Activated CD8-positive, alpha-beta memory T cell treated with anti-CD3 and anti-CD28 coated beads, Interleukin-2, amount 50 U/mL, for 24 hours (primary cell): Measurements from ENCODE around the gene OSMR.

ENCODE experiments used
- DNase-seq: peaks from one replicate; pipeline ENCODE4 v3.0.0-alpha.2; 2020; ENCODE audit errors: extremely low read depth

Gene OSMR

DNA sequence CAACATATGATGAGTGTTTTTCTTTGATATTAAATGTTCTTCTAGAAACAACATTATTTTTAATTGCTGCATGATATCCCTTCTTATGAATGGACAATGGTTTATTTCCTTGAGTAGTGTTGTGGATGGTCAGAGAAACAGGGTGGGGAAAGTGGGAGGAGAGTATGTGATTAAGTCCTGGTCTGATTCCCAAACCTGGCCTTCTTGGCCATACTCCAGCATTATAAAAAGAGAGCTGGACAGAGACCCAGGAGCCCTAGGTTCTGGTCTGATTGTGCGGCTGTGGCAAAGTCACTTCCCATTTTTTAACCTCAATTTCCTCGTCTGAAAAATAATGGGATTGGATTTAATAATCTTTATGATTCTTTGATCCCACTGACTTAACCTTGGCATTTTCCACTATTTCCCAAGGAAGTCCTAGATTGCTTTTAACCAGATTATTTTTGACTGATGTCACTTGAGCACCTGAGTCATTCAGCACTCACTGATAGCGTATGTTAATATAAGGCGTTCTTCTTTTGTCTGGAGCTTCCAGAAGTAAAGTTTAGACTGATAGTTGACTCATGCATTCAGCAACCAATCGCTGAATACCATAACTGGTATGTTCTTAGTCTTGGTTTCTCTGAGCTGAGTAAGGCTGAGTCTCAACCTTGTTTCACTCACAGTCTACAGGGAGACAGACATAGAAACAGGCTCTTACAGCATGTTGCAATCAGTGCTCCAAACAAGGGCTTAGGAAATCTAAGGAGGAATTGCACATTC, 26.2 kb downstream of the OSMR start:
- no peak for DNase-seq

DNA sequence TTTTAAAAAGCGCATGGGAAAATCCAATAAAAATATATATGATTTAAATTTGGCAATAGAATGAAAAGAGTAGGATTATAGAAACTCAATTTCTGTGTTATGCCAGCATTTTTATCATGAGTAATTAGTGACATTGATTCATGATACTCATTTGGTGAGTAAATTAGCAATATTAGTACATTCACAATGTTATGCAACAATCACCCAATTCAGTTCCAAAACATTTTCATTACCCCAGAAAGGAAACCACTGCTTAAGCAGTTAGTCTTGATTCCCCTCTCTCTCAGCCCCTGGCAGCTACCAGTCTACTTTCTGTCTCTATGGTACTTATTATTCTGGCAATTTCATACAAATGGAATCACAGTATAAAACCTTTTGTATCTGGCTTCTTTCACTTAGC, 27.0 kb downstream of the OSMR start:
- no peak for DNase-seq

DNA sequence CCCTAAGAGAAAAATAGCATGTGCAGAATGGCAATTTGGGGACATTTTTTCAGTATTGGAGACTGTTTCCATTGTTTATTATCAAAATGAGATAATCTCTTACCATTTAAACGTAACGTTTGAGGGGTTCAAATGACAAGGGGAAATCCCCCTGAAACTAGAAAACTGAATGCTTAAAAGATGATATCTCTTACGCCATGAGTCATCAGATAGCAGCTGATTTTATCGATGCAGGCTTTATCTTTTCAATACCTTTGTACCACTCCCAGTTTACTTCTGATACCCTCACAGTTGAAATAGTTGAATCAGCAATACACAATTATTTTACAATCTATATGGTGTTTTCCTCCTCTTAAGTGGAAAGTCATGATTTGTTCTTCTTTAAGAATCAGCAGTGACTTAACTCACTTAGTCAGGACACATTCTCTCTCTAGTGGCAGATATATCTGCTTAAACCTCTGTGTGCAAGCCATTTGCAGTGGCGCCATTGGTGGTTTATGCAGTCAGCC, 29.2 kb downstream of the OSMR start:
- no peak for DNase-seq

DNA sequence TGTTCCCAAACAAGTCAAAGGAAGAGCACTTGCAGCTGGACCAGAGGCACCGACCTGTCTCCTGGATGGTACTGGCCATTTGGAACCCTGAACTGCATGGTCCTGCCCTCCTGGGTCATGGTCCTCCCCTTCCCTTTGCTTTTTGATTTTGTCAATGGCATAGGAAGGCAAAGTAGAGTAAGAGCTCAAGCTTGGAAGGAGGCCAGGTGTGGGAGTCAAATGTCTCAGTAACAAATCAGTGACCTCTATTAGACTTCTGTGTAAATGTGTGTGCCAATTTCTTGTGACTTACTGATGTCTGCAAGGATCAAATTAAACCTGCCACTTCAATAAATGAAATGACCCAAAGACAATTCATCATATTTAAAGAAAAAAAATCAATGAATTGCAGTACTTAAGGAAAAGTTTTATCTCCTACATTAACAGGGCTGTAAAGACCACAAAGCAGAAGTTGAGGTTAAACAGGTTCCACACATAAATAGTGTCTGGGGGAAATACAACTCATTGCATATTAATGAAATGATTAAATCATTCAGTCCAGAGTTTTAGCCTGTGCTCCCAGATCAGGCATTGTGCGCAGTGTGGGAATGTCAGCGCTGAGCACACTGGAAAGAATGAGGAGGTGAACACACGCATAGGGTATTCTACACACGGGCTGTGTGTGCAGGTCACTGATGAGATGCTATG, 32.7 kb downstream of the OSMR start:
- no peak for DNase-seq

DNA sequence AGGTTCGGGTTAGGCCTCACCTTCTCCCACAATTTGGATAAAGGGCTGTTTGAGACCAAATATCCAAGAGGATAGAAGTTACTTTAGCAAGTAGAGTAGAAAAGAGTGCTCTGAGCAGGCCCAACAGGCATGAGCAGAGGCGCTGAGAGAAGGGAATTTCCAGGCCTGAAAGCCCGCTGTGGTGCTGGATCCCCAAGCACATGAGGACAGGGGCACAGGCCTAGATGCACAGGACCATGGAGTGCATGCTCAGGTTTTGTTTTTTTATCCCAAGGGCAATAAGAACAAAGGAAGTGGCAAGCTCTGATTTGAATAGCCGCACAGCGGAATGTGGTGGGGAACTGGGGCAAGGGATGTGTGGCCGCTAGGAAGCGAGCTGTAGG, 33.3 kb downstream of the OSMR start:
- no peak for DNase-seq

DNA sequence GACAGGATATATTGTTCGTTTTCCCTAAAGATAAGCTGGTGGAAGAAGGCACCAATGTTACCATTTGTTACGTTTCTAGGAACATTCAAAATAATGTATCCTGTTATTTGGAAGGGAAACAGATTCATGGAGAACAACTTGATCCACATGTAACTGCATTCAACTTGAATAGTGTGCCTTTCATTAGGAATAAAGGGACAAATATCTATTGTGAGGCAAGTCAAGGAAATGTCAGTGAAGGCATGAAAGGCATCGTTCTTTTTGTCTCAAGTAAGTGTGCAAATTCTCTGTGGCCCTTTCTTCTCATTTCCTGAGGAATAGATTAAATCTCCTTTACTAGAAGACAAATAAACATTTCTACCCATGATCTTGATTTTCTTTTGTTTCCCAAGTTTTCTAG, 38.0 kb downstream of the OSMR start:
- no peak for DNase-seq

DNA sequence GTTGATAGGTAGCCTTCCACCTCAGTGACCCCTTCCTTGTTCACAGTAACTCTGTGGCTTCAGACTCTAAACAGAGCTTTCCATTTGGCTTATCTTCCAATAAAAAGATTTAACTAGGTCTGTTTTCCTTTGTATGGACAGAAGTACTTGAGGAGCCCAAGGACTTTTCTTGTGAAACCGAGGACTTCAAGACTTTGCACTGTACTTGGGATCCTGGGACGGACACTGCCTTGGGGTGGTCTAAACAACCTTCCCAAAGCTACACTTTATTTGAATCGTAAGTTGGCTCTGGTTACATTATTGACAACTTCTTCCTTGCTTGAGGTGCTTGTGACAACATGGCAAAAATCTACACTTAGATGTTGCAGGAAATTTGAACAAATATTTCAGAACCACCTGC, 39.4 kb downstream of the OSMR start:
- no peak for DNase-seq

DNA sequence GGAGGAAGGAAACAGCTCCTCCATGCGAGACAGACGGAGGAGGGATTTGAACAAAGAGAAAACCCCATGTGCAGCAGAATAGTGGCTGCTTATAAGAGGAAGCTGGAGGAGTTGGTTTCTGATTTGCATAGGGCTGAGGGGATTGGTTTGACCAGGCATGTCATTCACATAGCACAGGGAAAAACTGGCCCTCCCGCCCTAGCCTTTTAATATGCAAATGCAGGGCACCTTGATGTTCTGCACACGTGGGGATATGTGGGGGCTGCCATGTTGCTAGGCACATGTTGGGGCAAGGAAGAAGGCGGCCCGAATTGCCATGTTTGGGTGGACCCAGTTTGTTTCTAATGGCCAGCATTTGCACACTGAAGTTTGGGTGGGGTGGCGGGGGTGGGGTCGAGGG, 42.2 kb downstream of the OSMR start:
- no peak for DNase-seq

DNA sequence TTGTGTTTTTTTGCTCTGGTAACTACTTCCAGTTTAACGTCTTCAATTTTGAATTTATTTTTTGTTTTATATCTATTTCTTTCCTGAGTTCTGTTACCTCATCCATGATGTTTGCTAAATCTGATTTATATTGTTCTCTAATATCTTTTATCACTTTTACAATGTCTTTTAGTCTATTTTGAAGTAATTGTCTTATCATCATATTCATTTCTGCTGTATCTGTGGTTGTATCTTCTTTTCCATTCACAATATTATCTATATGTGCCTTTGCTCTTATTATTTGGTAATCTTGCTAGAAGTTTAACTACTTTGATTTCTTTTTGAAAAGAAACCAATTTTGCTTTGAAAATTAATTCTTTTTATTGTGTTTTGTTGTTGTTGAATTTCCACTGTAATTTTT, 43.6 kb downstream of the OSMR start:
- DNase-seq = no peak

DNA sequence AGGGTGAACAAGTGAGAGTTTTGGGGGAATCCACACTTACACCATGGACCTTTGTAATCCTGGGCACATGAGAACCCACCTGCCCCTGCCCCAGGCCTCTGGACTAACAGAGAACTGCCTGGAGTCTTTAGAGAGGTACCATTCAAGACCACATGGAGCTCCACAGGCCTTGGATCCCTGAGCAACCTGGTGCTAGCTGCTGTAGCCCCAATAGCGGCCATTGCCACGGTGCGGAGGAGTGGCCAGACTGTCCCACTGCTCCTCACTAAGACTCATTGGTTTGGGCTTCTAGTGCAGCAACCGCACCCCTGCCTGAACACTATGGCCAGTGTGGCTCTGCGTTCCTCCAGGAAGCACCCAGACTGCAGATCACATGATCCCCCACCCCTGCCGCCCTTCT, 45.8 kb downstream of the OSMR start:
- DNase-seq = no peak

DNA sequence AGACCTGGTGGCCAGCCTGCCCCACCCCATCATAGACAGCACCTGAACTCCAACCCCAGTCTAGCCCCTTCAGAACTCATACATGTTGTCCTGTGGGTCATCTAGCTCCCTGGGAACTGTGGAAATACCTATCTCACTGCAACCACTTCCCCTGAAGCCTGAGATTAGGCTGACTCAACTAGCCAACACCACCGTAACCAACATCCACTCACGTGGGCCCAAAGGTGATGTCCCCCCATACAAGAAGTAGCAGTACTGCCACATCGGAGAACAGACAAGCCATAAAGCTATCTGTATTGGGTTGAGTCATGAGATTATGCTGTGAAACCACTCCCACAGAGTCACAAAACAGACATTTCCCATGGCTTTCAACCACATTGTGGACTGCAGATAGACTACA, 46.6 kb downstream of the OSMR start:
- DNase-seq = no peak

DNA sequence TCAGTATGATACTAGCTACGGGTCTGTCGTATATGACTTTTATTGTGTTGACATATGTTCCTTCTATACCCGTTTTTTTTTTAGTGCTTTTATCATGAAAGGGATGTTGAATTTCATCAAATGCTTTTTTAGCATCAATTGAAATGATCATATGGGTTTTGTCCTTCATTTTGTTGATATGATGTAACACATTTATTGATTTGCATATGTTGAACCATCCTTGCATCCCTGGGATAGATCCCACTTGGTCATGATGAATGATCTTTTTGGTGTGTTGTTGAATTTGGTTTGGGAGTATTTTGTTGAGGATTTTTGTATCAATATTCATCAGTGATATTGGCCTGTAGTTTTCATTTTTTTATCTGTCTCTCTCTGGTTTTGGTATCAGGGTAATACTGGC, 50.9 kb downstream of the OSMR start:
- no peak for DNase-seq

DNA sequence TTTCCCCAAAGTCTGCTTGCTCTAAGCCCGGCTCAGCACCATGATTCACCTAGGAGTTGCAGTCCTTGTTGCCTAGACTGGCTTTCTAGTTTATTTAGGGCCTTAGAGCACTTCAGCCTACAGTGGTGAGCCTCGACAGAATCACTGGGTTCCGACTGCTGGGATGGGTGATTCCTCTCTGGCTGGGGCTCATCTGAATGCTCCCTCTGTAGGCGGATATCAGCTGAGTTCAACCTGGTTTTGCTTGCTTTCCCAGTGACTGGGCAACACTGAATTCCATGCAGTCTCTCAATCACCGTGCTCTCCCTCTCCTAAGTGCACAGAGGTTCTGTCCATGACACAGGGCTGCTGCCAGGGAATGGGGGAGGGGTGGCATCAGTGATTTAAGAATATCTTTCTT, 54.1 kb downstream of the OSMR start:
- no peak for DNase-seq

DNA sequence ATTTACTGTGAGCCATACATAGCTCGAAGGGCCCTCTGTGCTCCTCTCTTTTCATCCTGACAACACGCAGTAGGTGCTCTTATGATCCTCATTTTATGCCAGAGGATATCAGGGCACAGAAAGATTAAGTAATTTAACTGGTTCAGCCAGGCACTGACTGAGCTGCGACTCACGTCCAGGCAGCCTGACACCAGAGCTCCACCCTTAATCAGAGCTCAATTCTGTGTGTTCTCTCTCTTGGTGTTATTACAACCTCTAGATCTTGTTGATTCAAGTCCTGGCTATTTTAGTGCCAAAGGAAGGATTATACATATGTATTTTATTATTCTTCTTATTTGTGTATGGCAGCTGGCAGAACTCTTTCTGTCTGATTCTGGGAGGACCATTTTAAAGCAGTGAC, 59.7 kb downstream of the OSMR start:
- no peak for DNase-seq

DNA sequence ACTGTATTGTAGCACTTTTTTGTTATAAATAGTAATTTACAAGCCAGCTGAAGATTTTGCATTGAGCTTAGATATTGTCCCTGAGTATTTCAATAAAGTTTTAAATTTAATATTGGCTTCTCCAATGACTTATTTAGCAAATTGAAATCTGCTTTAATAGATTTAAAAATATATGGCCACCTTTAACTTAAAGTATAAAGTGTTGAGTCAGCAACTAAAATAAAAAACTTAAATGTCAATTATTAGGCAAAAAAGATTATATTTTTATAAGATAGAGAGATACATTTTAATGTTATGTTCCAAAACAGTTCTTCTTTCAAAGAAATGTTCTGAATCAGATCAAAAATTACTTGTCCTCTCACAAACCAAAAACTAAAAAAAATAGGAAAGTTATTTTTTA, 60.7 kb downstream of the OSMR start:
- no peak for DNase-seq

DNA sequence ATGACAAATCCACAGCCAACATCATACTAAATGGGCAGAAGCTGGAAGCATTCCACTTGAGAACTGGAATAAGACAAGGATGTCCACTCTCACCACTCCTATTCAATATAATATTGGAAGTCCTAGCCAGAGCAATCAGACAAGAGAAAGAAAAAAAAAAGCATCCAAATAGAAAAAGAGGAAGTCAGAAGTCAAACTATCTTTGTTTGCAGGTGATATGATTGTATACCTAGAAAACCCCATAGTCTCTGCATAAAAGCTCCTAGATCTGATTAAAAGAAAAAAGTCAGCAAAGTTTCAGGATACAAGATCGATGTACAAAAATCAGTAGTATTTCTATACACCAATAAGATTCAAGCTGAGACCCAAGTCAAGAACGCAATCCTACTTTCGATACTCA, 66.1 kb downstream of the OSMR start:
- no peak for DNase-seq

DNA sequence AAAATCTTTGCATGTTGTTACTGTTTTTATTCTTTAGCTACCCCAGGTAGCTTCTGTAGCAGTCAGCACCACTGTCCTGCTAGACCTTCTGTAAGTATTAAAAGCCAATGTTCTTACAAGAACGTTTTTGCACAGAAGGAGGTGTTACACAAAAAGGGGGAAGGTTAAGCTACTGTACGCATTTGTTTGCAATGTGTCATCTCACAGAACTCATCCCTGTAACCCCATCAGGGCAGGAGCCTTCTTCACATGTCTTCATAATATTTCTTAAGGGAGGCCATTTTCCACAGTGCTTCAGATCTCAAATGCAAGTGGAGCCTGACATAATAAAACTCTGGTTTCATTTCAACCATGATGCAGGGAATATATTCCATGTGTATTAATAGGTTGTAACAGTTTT, 67.9 kb downstream of the OSMR start:
- no peak for DNase-seq

DNA sequence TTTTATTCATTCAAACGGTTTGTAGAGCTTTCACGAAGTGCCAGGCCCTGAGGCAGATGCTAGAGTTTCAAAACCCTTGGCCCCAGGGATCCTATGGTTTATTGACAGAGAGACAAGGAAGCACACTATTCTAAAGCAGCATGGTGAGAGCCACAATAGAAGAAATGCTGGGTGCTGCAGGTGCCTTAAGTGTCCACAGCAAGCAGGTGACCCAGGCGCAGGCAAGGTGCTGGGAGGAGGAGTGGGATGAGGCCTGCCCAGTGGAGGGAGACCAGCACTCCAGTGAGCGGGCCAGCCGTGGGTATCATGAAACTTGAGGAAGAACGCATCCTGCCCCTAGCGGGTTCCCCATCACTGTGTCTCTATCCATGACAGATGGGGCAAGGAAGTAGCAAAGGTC, 71.0 kb downstream of the OSMR start:
- no peak for DNase-seq

DNA sequence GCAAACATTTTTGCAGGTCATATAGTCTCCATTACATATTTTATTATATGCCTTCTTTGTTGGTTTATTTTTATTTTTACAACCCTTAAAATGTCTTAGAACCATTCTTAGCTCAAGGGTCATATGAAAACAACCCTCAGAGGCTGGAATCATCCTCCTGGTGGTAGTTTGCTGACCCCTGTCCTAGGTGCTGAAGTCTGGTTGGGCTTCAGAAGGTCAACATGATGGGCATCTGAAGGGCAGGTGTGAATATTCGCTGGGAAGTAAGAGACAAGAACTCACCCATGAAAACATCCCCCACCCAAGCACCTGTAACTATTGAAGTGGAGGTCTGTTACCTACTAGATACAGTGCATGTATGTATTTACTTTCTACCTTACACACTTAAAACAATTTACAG, 75.4 kb downstream of the OSMR start:
- DNase-seq = no peak

DNA sequence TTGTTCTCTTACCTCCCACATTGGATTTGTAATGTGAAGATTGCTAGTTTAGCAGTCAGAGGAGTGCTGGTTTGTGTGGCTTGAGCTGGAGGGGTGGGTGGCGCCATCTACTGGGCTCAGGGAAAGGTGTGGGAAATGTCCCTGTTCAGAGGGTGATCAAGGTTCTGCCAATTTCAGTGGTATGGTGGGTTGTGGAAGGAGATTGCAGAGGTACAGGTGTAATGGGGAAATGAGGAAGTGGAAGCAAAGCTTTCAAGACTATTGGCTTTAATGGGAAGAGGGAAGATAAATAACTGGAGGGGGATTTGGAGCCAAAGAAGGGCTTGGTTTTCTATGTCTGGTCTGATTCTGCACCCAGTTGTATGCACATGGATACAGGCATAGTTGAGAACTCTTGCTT, 76.4 kb downstream of the OSMR start:
- DNase-seq = no peak

DNA sequence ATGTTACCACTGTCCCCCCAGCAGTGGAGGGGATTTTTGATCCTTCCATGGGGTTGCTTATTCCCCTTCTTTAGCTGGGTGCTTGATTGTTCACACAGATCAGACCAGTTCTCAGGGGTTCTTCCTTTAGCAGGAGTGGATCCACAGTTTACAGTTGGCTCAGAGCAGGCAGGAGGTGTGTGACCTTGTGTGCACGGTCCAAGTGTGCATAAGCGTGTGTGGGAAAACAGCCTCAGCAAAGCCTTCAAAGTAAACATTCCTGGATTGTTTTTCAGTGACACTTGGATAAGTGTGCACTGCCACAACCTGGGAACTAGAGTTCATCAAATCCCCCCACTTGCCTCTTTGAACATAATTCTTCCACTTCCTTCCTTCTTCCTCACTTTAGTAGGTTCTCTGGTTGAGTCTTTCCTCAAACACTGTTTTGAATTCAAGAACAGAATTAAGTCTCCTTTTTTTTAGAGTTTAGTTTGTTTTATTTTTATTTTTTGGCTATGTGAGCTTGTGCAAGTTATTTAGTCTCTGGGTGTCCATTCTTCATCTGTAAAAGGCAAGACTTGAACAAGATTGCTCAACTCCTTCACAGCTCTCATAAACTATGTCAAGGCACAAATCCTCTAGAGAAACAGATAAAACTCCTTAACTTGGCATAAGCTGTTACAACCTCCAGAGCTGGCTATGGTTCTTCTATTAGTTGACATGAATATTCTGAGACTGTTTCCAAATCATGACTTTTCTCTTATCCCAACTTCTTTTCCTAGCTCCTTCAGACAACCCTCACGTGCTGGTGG, 78.0 kb downstream of the OSMR start:
- DNase-seq = no peak

DNA sequence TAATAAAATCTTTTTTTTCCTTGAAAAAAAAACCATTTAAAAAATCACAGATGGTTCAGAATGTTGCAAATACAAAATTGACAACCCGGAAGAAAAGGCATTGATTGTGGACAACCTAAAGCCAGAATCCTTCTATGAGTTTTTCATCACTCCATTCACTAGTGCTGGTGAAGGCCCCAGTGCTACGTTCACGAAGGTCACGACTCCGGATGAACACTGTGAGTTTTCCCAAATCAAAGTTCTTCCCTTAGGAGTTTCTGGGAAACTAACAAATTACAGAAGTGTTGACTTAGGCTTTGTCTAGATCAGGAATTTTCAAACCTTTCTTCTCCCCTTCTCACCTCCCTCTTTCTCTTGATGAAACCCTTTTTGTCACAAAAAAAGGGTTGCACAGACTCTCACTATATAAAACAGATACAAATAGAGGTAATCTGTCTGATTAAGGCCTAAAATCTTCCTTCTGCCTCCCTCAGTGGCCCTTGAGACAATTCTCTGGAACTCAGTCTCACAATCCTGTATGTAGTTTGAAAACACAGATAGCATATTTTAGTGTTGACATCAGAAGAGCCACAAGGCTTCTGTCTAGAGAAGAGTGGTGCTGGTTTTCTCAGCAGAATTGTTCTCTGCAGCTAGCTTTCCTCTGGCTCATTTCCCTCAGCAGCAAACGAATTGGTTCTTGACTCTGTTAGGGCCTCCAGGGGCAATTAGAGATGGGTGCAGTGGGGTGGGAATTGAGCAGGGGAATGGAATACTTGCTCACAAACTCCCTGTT, 79.5 kb downstream of the OSMR start:
- no peak for DNase-seq
